Testis (tissue), 3 donors: ENCODE measurements around the gene SPESP1. TPM values are rescaled to one million over a fixed set of nuclear protein-coding genes. Genes with fewer than 3 reads are reported as not detected.

Source experiments
- DNase-seq: peaks from one replicate; pipeline ENCODE4 v3.0.0-alpha.2; 2019
- H3K27ac ChIP-seq, 2 donors: fragments of 200-600 bp; sonication (generic); one replicate each; pipeline ENCODE4 v1.5.1; 2019
- H3K27me3 ChIP-seq: fragments of 200-600 bp; sonication (generic); one replicate; pipeline ENCODE4 v1.5.1; 2019
- H3K36me3 ChIP-seq: fragments of 200-600 bp; sonication (generic); one replicate; pipeline ENCODE4 v1.5.1; 2017; ENCODE audit warnings: low read depth; ENCODE audit errors: missing control alignments
- H3K4me1 ChIP-seq: fragments of 200-600 bp; sonication (generic); one replicate; pipeline ENCODE4 v1.5.1; 2019
- H3K4me3 ChIP-seq, 2 donors: fragments of 200-600 bp; sonication (generic); one replicate each; pipeline ENCODE4 v1.5.1; 2017 to 2019
- H3K9me3 ChIP-seq: fragments of 200-600 bp; sonication (generic); one replicate; pipeline ENCODE4 v1.5.1; 2017
- POLR2A ChIP-seq: fragments of 450-650 bp; IDR thresholded peaks from one replicate; pipeline ENCODE4 v1.6.1; 2017; ENCODE audit warnings: antibody characterized with exemption, mild to moderate bottlenecking, moderate library complexity
- WGBS, 2 donors: methylation state at CpG; one replicate each; pipeline ENCODE4 v1.1.5; 2018; 5-methylcytosine and 5-hydroxymethylcytosine counted together
- intact Hi-C: fragments of 100-400 bp; cut with DNase I; formaldehyde crosslinking; loops from one replicate; pipeline ENCODE4 v1.15.1; 2023; ENCODE audit warnings: low total_unique reads
- polyA plus RNA-seq: library from polyadenylated mRNA; stranded (reverse); fragments of 350-450 nt; fragmentation: Illumina TruSeq; extraction: RNeasy Lipid Tissue Mini Kit (QIAGEN cat#74804); gene quantifications from one replicate; pipeline ENCODE4 v1.2.3, GENCODE V29; 2014; ENCODE audit warnings: low read depth, low replicate concordance; ENCODE audit not compliant: insufficient read depth
- total RNA-seq, 2 donors: library from RNA; depleted of rRNA; stranded (reverse); fragments of >200 nt; gene quantifications; one replicate each; pipeline ENCODE4 v1.2.3, GENCODE V29; 2016
- TF ChIP-seq, protein P1 (sequence below), 3 experiments: fragments of 450-650 bp in 2 of 3; fragments of 200-600 bp in 1 of 3; sonication (generic) in 1 of 3; IDR thresholded peaks; one replicate each; pipeline ENCODE4 v1.5.1; 2016 to 2019; ENCODE audit warnings: antibody characterized with exemption in 3 of 3, mild to moderate bottlenecking in 2 of 3, moderate library complexity in 1 of 3

Gene SPESP1
- total and polyA plus RNA-seq, 3 donors from 2014 or later: 50.4 to 67.6 (median 67.1) TPM

GRCh38 chr15:68888419-68888818, 41.9 kb upstream of the SPESP1 start:
- Histone ChIP-seq H3K27ac (no peak overlapping the region), H3K4me3 (no peak overlapping the region), H3K9me3 (no peaks in the 10 kb centered on the region), H3K36me3 (no peaks in the 10 kb centered on the region), H3K27me3 (no peaks in the 10 kb centered on the region), H3K4me1 (no peaks in the 10 kb centered on the region)
- 56 to 74% methylated on average over 12 of the region's 12 CpGs for whole genome bisulfite sequencing, 2 donors
- intact Hi-C loops: no loop called here
- no peak for TF ChIP-seq POLR2A
- TF ChIP-seq, protein P1, sequence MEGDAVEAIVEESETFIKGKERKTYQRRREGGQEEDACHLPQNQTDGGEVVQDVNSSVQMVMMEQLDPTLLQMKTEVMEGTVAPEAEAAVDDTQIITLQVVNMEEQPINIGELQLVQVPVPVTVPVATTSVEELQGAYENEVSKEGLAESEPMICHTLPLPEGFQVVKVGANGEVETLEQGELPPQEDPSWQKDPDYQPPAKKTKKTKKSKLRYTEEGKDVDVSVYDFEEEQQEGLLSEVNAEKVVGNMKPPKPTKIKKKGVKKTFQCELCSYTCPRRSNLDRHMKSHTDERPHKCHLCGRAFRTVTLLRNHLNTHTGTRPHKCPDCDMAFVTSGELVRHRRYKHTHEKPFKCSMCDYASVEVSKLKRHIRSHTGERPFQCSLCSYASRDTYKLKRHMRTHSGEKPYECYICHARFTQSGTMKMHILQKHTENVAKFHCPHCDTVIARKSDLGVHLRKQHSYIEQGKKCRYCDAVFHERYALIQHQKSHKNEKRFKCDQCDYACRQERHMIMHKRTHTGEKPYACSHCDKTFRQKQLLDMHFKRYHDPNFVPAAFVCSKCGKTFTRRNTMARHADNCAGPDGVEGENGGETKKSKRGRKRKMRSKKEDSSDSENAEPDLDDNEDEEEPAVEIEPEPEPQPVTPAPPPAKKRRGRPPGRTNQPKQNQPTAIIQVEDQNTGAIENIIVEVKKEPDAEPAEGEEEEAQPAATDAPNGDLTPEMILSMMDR (IDR thresholded peaks at IDR 0.05): no peak
- no peak for DNase-seq

DNA sequence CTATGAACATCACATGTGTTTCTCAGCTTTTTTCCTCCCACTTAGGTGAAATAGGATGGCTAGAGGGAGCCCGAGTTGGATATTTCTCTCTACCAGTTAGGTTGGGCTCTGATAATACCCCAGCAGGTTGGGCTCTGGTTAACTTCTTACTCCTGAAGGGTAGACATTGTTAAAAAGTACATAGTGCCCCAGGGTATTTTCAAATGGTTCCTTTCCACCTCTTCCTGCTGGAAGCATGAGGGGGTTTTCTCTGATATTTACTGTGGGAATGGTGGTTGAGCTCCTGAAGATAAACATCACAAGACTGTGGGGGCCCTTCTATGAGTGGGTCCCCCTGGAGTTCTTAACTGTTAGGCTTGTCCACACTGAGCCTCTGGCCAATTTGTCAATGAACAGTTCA, 36.1 kb upstream of the SPESP1 start:
- no peak for DNase-seq
- Histone ChIP-seq H3K4me1 (no peaks in the 10 kb centered on the region), H3K4me3 (no peak overlapping the region), H3K27me3 (no peaks in the 10 kb centered on the region), H3K27ac (no peak overlapping the region), H3K9me3 (no peaks in the 10 kb centered on the region), H3K36me3 (no peaks in the 10 kb centered on the region)
- TF ChIP-seq, protein P1 (IDR thresholded peaks at IDR 0.05): no peak
- TF ChIP-seq POLR2A: no peak
- intact Hi-C loops: no loop called here
- 54 to 88% methylated on average over 1 of the region's 1 CpG for WGBS, 2 donors

GRCh38 chr15:68896178-68896577, 34.1 kb upstream of the SPESP1 start:
- no peak for DNase-seq
- intact Hi-C loops: no loop called here
- no peaks in the 10 kb centered on the region for H3K27me3 ChIP-seq
- H3K36me3 ChIP-seq: no peaks in the 10 kb centered on the region
- TF ChIP-seq POLR2A: no peak
- TF ChIP-seq, protein P1 (IDR thresholded peaks at IDR 0.05): no peak
- H3K4me1 ChIP-seq: no peaks in the 10 kb centered on the region
- H3K9me3 ChIP-seq: no peaks in the 10 kb centered on the region
- H3K4me3 ChIP-seq: no peak overlapping the region
- no peak overlapping the region for H3K27ac ChIP-seq

DNA sequence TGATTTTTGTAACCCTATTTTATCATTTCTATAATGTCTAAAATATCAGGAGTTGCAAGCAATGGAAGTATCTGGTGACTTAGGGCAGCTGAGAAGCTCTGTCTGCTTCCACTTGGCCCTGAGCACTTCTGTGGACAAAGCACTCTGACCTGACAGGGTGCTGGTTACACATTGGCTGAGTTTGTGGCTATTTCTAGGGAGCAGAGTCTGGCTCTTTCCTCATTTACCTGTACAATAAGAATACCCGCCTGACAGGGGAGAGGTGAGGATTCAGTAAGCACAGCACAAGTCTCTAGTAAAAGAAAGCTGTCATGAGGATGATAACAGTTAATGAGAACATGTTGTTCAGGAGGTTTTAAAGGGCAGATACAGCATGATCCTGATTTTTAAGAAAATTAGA, 33.3 kb upstream of the SPESP1 start:
- H3K9me3 ChIP-seq: no peaks in the 10 kb centered on the region
- no peaks in the 10 kb centered on the region for H3K27me3 ChIP-seq
- WGBS, 2 donors: 88 to 94% methylated on average over 1 of the region's 1 CpG
- H3K27ac ChIP-seq: no peak overlapping the region
- H3K36me3 ChIP-seq: no peaks in the 10 kb centered on the region
- no peak overlapping the region for H3K4me3 ChIP-seq
- no peaks in the 10 kb centered on the region for H3K4me1 ChIP-seq
- intact Hi-C loops: no loop called here
- no peak for DNase-seq
- TF ChIP-seq, protein P1 (IDR thresholded peaks at IDR 0.05): no peak
- no peak for TF ChIP-seq POLR2A

DNA sequence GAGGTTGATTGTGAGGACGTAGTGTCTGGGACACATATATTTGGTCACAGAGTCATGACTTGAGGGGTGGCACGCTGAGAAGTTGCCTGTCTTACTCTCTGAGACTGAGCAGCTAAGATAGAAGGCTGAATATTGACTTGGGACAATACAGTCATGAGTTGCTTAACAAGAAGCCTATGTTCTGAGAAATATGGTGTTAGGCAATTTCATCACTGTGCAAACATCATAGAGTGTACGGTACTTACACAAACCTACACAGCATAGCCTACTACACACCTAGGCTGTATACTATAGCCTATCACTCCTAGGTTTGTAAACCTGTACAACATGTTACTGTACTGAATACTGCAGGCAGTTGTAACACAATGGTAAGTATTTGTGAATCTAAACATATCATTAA, 30.3 kb upstream of the SPESP1 start:
- Histone ChIP-seq H3K27me3 (no peaks in the 10 kb centered on the region), H3K4me3 (no peak overlapping the region), H3K27ac (no peak overlapping the region), H3K4me1 (no peaks in the 10 kb centered on the region), H3K36me3 (no peaks in the 10 kb centered on the region), H3K9me3 (no peaks in the 10 kb centered on the region)
- TF ChIP-seq, protein P1 (IDR thresholded peaks at IDR 0.05): no peak
- no peak for TF ChIP-seq POLR2A
- no peak for DNase-seq
- WGBS, 2 donors: 91 to 98% methylated on average over 3 of the region's 3 CpGs
- intact Hi-C loops: no loop called here
